Measurements from ENCODE around the gene OPN4.

Gene OPN4

GRCh38 chr10:86662186-86663045, 8.1 kb downstream of the OPN4 start:
- no peak for DNase-seq (ENCODE audit: low read depth)

- no peak for DNase-seq (ENCODE audit: low read depth)
These were observed 8.6 kb downstream of the OPN4 start for GRCh38 chr10:86663046-86663345.

- no peak for DNase-seq (ENCODE audit: low read depth)
These were observed 9.4 kb downstream of the OPN4 start for GRCh38 chr10:86663576-86664339.

GRCh38 chr10:86664341-86665217, 10.2 kb downstream of the OPN4 start:
- DNase-seq (ENCODE audit: low read depth), result no peak

- DNase-seq (ENCODE audit: low read depth), result no peak
These were observed 10.9 kb downstream of the OPN4 start for GRCh38 chr10:86665218-86665607.

GRCh38 chr10:86665868-86666267, 11.5 kb downstream of the OPN4 start:
- DNase-seq (ENCODE audit: low read depth), result no peak

GRCh38 chr10:86666538-86666937, 12.2 kb downstream of the OPN4 start:
- DNase-seq (ENCODE audit: low read depth), result no peak

- DNase-seq (ENCODE audit: low read depth), result no peak
These were observed 13.3 kb downstream of the OPN4 start for GRCh38 chr10:86667421-86668181.

- no peak for DNase-seq (ENCODE audit: low read depth)
These were observed 14.2 kb downstream of the OPN4 start, which contains the start of gene LDB3 for GRCh38 chr10:86668297-86669165. Gene LDB3 (plus strand): TSS chr10:86668511. CDS start chr10:86668692, 181 bp downstream.

- DNase-seq (ENCODE audit: low read depth), result no peak
These were observed 16.0 kb downstream of the OPN4 start for GRCh38 chr10:86670290-86670811.

GRCh38 chr10:86670876-86671275, 16.5 kb downstream of the OPN4 start:
- DNase-seq (ENCODE audit: low read depth), result no peak

- DNase-seq (ENCODE audit: low read depth), result no peak
These were observed 17.1 kb downstream of the OPN4 start for GRCh38 chr10:86671419-86671818.

GRCh38 chr10:86671985-86672710, 17.8 kb downstream of the OPN4 start:
- DNase-seq (ENCODE audit: low read depth), result no peak

- no peak for DNase-seq (ENCODE audit: low read depth)
These were observed 19.0 kb downstream of the OPN4 start for GRCh38 chr10:86673216-86673826.

GRCh38 chr10:86673827-86674581, 19.7 kb downstream of the OPN4 start:
- DNase-seq (ENCODE audit: low read depth), result no peak

- no peak for DNase-seq (ENCODE audit: low read depth)
These were observed 20.6 kb downstream of the OPN4 start for GRCh38 chr10:86674912-86675311.

GRCh38 chr10:86677374-86677773, 23.0 kb downstream of the OPN4 start:
- no peak for DNase-seq (ENCODE audit: low read depth)

- no peak for DNase-seq (ENCODE audit: low read depth)
These were observed 24.8 kb downstream of the OPN4 start for GRCh38 chr10:86678999-86679792.
